Measurements from ENCODE around the gene AKIRIN2. TPM values are rescaled to one million over a fixed set of nuclear protein-coding genes. Genes with fewer than 3 reads are reported as not detected.

The AKIRIN2 gene
- total and polyA plus RNA-seq, 2 donors (not counting 1 experiment from before 2014, with no cell fraction given), result 82.2 to 108 TPM

- intact Hi-C loops (cut with micrococcal nuclease), result no loop called here
- Histone ChIP-seq H3K27ac (ENCODE audit: low read length in 2 of 2) (no peak overlapping the region), H3K27me3 (replicated peaks in 1 of 4; ENCODE audit: control extremely low read depth in 1 of 4, control insufficient read depth in 3 of 4, insufficient read depth in 4 of 4, low read length in 3 of 4) (no peaks in the 10 kb centered on the region), H3K9me3 (ENCODE audit: control extremely low read depth in 1 of 3, control insufficient read depth in 2 of 3, insufficient read depth in 1 of 3, low read length in 2 of 3) (no peaks in the 10 kb centered on the region), H3K9ac (ENCODE audit: low read length) (no peak overlapping the region), H3K4me1 (ENCODE audit: control insufficient read depth in 2 of 2, insufficient read depth in 2 of 2, low read length in 2 of 2) (peaks cover 12 to 13% of the 10 kb centered on the region in 2 donors), H4K20me1 (ENCODE audit: control insufficient read depth, insufficient read depth, low read length, poor library complexity, severe bottlenecking) (no peaks in the 10 kb centered on the region), H3K79me2 (ENCODE audit: control insufficient read depth, insufficient read depth, low read length) (no peaks in the 10 kb centered on the region), H2AFZ (ENCODE audit: insufficient read depth, low read depth, low read length, poor library complexity, severe bottlenecking) (no peak overlapping the region), H3K4me2 (replicated peaks; ENCODE audit: low read depth, low read length, poor library complexity, severe bottlenecking) (no peak overlapping the region), H3K36me3 (replicated peaks in 1 of 2; ENCODE audit: control extremely low read depth in 1 of 2, control insufficient read depth in 1 of 2, extremely low read depth in 1 of 2, insufficient read depth in 2 of 2, low read length in 1 of 2) (no peaks in the 10 kb centered on the region), H3K4me3 (ENCODE audit: control extremely low read depth in 1 of 5, extremely low read depth in 1 of 5, insufficient read depth in 1 of 5, low read depth in 2 of 5, low read length in 4 of 5) (no peak overlapping the region)
- ChIA-PET POLR2A (no interaction called here), CTCF (no interaction called here)
- Mint-ChIP-seq H3K27me3 (no peaks in the 10 kb centered on the region), H3K9me3 (ENCODE audit: insufficient read depth) (no peaks in the 10 kb centered on the region), H3K4me1 (peaks cover 20% of the 10 kb centered on the region), H3K27ac (no peak overlapping the region), H3K4me3 (no peak overlapping the region)
- TF ChIP-seq CTCF (IDR thresholded peaks at IDR 0.05) (no peak), EZH2 (IDR thresholded peaks at IDR 0.05; ENCODE audit: borderline replicate concordance, insufficient read depth, low read depth, low read length, poor library complexity, severe bottlenecking) (no peak)
- 95% methylated on average over 8 of the region's 9 CpGs for WGBS (ENCODE audit: insufficient coverage)
- DNase-seq (no peak), ATAC-seq (ENCODE audit: low read depth) (no peak)
Measured at GRCh38 chr6:87718662-87719433, 16.8 kb upstream of the AKIRIN2 start.

- Histone ChIP-seq H4K20me1 (ENCODE audit: control insufficient read depth, insufficient read depth, low read length, poor library complexity, severe bottlenecking) (no peaks in the 10 kb centered on the region), H3K27ac (ENCODE audit: low read length in 2 of 2) (no peak overlapping the region), H3K4me1 (ENCODE audit: control insufficient read depth in 2 of 2, insufficient read depth in 2 of 2, low read length in 2 of 2) (peaks cover 4% of the 10 kb centered on the region in 2 donors), H3K27me3 (replicated peaks in 1 of 4; ENCODE audit: control extremely low read depth in 1 of 4, control insufficient read depth in 3 of 4, insufficient read depth in 4 of 4, low read length in 3 of 4) (no peaks in the 10 kb centered on the region), H2AFZ (ENCODE audit: insufficient read depth, low read depth, low read length, poor library complexity, severe bottlenecking) (no peak overlapping the region), H3K4me2 (replicated peaks; ENCODE audit: low read depth, low read length, poor library complexity, severe bottlenecking) (no peak overlapping the region), H3K36me3 (replicated peaks in 1 of 2; ENCODE audit: control extremely low read depth in 1 of 2, control insufficient read depth in 1 of 2, extremely low read depth in 1 of 2, insufficient read depth in 2 of 2, low read length in 1 of 2) (no peaks in the 10 kb centered on the region), H3K4me3 (ENCODE audit: control extremely low read depth in 1 of 5, extremely low read depth in 1 of 5, insufficient read depth in 1 of 5, low read depth in 2 of 5, low read length in 4 of 5) (no peak overlapping the region), H3K79me2 (ENCODE audit: control insufficient read depth, insufficient read depth, low read length) (no peaks in the 10 kb centered on the region), H3K9ac (ENCODE audit: low read length) (no peak overlapping the region), H3K9me3 (ENCODE audit: control extremely low read depth in 1 of 3, control insufficient read depth in 2 of 3, insufficient read depth in 1 of 3, low read length in 2 of 3) (no peaks in the 10 kb centered on the region)
- ChIA-PET POLR2A (no interaction called here), CTCF (interaction anchor here (0.7 to 1.3 kb wide), 3 partner anchors 15 to 115 kb away, joined by 3 to 4 read pairs (median 4); partner anchors contain the start of gene AKIRIN2)
- DNase-seq, result no peak
- no peak overlapping the region for H3K27ac Mint-ChIP-seq
- ATAC-seq (ENCODE audit: low read depth), result no peak
- H3K9me3 Mint-ChIP-seq (ENCODE audit: insufficient read depth), result no peaks in the 10 kb centered on the region
- WGBS (ENCODE audit: insufficient coverage), result 86% methylated on average over 2 of the region's 4 CpGs
- TF ChIP-seq EZH2 (IDR thresholded peaks at IDR 0.05; ENCODE audit: borderline replicate concordance, insufficient read depth, low read depth, low read length, poor library complexity, severe bottlenecking) (no peak), CTCF (IDR thresholded peaks at IDR 0.05) (no peak)
- H3K4me1 Mint-ChIP-seq, result peaks cover 7% of the 10 kb centered on the region
- intact Hi-C loops (cut with micrococcal nuclease), result no loop called here
- H3K27me3 Mint-ChIP-seq, result no peaks in the 10 kb centered on the region
- H3K4me3 Mint-ChIP-seq, result no peak overlapping the region
Measured at GRCh38 chr6:87716928-87717614, 15.0 kb upstream of the AKIRIN2 start.
